Hematopoietic multipotent progenitor cell treated with erythropoietin and hydrocortisone succinate and interleukin-3 and kit ligand, for 15 days (in vitro differentiated cells): ENCODE measurements around the gene HBA1.
"Not testable (repeated sequence)": the region's sequence is repeated elsewhere in the genome, so short reads cannot be mapped to it uniquely, and the experiment has no call there.

Experiments used
- DNase-seq: peaks from one replicate; pipeline ENCODE4 v3.0.0-alpha.2; 2015; ENCODE audit warnings: low spot score

Gene HBA1

DNA sequence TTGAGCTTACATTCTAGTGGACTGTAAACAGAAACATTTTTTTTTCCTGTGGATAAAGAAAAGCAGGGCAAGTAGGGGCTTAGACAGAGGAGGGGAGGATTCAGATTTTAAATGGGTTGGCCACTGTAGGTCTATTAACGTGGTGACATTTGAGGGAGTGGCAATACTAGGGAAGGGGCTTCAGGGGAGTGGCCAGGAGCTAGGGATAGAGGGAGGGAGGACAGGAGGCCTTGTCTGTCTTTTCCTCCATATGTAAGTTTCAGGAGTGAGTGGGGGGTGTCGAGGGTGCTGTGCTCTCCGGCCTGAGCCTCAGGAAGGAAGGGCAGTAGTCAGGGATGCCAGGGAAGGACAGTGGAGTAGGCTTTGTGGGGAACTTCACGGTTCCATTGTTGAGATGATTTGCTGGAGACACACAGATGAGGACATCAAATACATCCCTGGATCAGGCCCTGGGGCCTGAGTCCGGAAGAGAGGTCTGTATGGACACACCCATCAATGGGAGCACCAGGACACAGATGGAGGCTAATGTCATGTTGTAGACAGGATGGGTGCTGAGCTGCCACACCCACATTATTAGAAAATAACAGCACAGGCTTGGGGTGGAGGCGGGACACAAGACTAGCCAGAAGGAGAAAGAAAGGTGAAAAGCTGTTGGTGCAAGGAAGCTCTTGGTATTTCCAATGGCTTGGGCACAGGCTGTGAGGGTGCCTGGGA, 17.2 kb upstream of the HBA1 start:
- peak; percentile 30 for DNase-seq

DNA sequence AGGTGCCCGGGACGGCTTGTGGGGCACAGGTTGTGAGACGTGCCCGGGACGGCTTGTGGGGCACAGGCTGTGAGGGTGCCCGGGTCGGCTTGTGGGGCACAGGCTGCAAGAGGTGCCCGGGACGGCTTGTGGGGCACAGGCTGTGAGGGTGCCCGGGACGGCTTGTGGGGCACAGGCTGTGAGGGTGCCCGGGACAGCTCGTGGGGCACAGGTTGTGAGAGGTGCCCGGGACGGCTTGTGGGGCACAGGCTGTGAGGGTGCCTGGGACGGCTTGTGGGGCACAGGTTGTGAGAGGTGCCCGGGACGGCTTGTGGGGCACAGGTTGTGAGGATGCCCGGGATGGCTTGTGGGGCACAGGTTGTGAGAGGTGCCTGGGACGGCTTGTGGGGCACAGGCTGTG, 16.2 kb upstream of the HBA1 start:
- not testable (repeated sequence) for DNase-seq

DNA sequence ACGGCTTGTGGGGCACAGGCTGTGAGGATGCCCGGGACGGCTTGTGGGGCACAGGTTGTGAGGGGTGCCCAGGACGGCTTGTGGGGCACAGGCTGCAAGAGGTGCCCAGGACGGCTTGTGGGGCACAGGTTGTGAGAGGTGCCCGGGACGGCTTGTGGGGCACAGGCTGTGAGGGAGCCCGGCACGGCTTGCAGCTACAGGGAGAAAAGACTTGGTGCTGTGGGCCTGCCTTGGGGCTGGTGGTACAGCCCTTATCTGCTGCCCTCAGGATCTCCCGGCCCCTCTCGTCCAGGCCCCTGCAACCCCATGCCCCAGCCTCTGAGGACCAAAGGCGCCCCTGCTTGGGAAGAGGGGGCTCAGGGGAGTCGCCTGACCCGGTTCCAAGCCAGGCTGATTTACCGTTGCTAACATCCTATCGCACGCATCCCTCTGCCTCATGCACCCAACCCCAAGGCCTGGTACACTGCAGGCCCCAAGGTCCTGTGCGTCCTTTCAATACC, 15.7 kb upstream of the HBA1 start:
- no peak for DNase-seq

DNA sequence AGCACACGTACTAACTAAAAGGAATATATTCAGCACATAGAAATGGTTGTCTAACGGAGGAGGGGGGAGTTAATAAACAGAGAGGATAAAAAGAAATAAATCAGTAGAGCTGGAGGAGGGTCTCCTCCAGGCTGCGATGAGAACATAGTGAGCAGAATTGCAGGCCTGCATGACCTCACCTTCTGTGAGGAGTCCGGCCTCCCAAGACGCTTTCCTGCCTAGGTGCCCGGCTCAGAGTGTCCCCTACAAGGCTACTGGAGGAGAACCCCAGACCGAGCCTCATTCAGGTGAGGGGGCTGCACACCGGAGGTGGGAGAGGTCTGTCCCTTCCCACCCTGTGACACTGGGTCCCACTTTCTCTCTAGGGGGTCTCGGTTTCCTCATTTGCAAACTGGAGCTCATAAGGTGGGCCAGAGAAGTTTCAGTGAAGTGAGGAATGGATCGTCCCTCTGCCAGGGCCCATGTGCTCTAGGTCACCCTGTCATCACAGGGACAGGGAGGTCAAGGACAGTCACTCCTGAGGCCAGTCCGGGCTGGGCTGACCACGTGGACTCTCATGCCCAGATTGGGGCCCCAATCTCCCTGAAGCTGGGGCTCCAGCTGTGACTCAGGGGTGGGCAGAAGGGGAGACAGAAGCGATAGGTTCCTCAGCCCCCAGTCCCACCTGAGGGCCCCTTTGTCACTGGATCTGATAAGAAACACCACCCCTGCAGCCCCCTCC, 14.0 kb upstream of the HBA1 start:
- no peak for DNase-seq

DNA sequence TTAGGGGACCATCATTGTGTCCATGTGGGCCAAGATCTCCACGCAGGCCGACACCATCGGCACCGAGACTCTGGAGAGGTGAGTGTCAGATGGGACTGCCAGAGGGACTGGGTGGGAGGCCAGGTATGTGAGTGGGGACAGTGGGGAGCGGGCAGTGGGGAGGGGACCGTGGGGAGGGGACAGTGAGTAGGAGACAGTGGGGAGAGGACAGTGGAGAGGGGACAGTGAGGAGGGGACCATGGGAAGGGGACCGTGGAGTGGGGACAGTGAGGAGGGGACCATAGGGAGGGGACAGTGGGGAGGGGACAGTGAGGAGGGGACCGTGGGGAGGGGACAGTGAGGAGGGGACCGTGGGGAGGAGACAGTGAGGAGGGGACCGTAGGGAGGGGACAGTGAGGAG, 13.3 kb upstream of the HBA1 start:
- DNase-seq: not testable (repeated sequence)

DNA sequence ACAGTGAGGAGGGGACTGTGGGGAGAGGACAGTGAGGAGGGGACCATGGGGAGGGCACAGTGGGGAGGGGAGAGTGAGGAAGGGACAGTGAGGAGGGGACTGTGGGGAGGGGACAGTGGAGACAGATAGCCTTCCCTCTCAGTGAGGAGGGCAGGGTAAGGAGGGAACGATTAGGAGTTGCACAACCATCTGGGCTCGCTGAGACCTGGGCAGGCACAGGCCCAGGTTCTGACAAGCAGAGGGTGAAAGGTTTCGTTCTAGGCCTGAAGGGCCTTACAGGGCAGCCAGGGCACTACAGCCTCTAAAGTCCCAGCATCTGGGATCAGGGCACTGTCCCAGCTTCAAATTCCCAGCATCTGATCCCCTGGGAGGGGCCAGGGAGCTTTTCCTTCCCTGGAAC, 12.8 kb upstream of the HBA1 start:
- DNase-seq: not testable (repeated sequence)

DNA sequence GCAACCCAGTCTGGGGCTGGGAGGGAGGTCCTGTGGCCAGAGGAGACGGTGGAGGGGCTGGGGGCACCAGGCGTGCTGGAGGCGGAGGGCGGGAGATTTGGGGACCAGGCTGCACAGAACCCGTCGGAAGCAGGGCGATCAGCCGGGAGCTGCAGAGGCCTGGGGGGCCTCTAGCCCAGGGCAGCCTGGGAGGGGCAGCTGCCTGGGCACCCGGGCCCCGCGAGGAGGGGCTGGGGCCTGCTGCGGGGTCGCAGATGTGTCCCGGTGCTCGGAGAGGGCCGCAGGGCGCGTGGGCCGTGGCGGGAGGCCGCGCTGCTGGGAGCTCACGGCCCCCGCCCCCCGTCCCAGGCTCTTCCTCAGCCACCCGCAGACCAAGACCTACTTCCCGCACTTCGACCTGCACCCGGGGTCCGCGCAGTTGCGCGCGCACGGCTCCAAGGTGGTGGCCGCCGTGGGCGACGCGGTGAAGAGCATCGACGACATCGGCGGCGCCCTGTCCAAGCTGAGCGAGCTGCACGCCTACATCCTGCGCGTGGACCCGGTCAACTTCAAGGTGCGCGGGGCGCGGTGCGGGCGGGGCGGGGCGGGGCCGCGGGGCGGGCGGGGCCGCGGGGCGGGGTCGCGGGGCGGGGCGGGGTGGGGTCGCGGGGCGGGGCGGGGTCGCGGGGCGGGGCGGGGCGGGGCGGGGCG, 12.2 kb upstream of the HBA1 start:
- DNase-seq: not testable (repeated sequence)

DNA sequence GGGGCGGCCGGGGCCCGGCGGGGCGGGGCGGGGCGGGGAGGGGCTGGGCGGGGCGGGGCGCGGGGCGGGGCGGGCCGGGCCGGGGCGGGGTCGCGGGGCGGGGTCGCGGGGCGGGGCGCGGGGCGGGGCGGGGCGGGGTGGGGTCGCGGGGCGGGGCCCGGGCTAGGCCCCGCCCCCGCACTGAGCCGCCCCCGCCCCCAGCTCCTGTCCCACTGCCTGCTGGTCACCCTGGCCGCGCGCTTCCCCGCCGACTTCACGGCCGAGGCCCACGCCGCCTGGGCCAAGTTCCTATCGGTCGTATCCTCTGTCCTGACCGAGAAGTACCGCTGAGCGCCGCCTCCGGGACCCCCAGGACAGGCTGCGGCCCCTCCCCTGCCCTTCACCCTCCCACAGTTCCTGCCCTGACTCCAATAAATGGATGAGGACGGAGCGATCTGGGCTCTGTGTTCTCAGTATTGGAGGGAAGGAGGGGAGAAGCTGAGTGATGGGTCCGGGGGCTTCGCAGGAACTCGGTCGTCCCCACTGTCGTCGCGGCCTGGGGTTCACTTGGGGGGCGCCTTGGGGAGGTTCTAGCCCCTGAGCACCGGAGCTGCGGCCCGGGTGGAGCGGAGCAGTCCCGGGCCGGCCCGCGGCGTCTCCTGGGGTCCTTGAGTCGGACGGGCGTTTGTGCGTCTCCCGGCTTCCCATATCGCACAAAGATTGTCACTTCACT, 11.5 kb upstream of the HBA1 start:
- DNase-seq: no peak

DNA sequence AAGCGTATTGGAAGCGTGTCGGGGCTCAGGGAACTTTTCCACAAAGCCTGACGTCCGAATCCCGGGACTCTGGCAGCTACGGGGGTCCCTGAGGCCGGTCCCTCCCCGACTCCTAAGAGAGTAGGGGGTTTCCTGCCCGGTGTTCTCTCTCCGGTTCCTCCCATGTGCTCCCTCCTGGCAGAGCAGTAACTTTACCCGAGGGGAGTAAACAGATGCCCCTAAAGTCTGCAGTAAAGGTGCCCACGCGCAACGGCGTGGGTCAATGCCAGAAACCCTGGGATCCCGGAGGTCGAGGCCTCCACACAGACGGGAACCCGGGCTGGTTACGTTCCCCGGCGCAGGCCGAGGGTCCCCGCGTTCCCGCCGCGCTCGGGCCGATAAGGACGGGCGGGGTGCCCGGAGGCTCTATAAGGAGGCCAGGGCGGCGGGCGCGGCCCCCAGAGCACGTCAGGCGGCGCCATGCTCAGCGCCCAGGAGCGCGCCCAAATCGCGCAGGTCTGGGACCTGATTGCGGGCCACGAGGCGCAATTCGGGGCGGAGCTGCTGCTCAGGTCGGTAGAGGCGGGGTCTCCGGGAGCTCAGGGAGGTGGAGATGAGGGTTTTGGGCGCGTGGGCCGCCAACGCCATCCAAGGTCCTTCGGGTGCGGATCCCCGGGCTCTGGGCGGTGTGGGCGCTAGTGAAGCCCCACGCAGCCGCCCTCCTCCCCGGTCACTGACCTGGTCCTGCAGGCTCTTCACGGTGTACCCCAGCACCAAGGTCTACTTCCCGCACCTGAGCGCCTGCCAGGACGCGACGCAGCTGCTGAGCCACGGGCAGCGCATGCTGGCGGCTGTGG, 10.7 kb upstream of the HBA1 start, which contains the start of gene HBM:
Gene HBM (plus strand): TSS at position 440 of the 836 bp plus-strand sequence. CDS start 20 bp downstream, at position 460.
- DNase-seq: peak; percentile 85

DNA sequence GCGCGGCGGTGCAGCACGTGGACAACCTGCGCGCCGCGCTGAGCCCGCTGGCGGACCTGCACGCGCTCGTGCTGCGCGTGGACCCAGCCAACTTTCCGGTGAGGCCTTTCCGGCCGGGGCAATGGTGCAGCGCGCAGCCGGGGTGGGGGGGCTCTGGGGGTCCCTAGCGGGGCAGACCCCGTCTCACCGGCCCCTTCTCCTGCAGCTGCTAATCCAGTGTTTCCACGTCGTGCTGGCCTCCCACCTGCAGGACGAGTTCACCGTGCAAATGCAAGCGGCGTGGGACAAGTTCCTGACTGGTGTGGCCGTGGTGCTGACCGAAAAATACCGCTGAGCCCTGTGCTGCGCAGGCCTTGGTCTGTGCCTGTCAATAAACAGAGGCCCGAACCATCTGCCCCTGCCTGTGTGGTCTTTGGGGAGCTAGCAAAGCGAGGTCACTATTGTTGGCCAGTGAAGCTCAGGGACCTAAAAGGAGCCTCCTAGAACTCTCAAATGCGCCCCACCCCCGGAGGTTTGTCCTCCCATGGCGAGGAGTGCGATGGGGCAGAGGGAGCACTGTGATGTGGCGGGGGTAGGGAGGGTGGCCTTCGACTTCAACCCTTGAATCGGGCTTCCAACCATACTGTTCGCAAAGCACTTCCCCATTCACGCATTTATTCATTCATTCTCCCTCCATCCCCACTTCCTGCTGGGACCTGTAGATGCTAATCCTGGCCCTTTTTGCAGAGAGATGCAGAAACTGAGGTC, 9.9 kb upstream of the HBA1 start:
- no peak for DNase-seq

DNA sequence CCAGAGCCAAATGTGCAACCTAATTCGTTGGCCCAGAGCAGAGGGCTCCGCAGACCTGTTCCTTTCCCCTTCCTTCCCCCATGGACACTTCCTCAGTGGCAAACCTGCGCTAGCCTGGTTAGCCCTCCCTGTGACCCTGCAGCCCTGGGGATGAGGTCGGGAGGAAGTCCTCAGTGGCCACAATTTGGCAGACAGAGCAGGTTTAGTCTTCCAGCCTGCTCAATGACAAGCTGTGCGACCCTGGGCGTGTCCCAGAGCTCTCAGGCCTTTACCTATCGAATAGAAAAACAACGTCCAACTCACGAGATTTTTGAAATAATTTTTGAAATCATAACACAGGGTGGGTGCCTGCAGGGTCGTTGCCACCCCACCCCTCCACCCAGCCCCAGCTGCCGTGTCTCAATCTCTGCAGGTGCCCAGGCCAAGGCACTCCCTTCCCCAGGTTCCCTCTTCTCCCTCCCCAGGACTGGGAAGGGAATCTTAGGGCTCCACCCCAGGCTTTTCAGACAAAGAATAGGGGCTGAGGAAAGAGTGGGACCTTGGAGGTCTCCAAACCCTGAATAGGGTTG, 9.3 kb upstream of the HBA1 start:
- peak; percentile 54 for DNase-seq

DNA sequence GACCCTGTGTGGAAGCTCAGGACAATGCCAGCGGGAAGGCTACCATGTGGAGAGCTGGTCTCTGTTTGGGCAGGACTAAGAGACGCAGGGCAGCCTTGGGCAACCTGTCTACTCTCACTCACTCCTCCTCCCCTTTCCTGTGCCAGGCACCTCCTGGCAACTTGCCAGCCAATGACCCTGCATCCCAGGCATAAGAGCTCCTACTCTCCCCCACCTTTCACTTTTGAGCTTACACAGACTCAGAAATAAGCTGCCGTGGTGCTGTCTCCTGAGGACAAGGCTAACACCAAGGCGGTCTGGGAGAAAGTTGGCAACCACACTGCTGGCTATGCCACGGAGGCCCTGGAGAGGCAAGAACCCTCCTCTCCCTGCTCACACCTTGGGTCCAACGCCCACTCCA, 8.1 kb upstream of the HBA1 start:
- peak; percentile 86 for DNase-seq

DNA sequence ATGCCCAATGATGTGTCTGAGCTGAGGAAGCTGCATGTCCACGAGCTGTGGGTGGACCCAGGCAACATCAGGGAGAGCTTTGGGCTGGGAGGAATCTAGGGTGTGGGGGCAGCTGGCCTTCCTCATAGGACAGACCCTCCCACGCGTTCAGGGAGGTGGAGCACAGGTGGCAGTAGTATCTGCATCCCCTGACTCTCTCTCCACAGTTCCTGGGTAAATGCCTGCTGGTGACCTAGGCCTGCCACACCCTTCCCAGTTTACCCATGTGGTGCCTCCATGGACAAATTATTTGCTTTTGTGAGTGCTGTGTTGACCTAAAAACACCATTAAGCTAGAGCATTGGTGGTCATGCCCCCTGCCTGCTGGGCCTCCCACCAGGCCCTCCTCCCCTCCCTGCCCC, 7.5 kb upstream of the HBA1 start:
- peak; percentile 56 for DNase-seq

DNA sequence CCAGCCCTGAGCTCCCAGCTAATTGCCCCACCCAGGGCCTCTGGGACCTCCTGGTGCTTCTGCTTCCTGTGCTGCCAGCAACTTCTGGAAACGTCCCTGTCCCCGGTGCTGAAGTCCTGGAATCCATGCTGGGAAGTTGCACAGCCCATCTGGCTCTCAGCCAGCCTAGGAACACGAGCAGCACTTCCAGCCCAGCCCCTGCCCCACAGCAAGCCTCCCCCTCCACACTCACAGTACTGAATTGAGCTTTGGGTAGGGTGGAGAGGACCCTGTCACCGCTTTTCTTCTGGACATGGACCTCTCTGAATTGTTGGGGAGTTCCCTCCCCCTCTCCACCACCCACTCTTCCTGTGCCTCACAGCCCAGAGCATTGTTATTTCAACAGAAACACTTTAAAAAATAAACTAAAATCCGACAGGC, 6.4 kb upstream of the HBA1 start:
- DNase-seq: peak; percentile 69

DNA sequence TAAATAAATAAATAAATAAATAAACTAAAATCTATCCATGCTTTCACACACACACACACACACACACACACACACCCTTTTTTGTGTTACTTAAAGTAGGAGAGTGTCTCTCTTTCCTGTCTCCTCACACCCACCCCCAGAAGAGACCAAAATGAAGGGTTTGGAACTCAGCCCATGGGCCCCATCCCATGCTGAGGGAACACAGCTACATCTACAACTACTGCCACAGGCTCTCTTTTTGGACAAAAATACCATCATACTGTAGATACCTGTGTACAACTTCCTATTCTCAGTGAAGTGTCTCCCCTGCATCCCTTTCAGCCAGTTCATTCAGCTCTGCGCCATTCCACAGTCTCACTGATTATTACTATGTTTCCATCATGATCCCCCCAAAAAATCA, 5.7 kb upstream of the HBA1 start:
- DNase-seq: peak; percentile 50

DNA sequence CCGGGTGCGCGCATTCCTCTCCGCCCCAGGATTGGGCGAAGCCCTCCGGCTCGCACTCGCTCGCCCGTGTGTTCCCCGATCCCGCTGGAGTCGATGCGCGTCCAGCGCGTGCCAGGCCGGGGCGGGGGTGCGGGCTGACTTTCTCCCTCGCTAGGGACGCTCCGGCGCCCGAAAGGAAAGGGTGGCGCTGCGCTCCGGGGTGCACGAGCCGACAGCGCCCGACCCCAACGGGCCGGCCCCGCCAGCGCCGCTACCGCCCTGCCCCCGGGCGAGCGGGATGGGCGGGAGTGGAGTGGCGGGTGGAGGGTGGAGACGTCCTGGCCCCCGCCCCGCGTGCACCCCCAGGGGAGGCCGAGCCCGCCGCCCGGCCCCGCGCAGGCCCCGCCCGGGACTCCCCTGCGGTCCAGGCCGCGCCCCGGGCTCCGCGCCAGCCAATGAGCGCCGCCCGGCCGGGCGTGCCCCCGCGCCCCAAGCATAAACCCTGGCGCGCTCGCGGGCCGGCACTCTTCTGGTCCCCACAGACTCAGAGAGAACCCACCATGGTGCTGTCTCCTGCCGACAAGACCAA, 4.0 kb upstream of the HBA1 start, which contains the start of gene HBA2:
Gene HBA2 (plus strand): TSS at position 503 of the 568 bp plus-strand sequence. CDS start 37 bp downstream, at position 540.
- not testable (repeated sequence) for DNase-seq

DNA sequence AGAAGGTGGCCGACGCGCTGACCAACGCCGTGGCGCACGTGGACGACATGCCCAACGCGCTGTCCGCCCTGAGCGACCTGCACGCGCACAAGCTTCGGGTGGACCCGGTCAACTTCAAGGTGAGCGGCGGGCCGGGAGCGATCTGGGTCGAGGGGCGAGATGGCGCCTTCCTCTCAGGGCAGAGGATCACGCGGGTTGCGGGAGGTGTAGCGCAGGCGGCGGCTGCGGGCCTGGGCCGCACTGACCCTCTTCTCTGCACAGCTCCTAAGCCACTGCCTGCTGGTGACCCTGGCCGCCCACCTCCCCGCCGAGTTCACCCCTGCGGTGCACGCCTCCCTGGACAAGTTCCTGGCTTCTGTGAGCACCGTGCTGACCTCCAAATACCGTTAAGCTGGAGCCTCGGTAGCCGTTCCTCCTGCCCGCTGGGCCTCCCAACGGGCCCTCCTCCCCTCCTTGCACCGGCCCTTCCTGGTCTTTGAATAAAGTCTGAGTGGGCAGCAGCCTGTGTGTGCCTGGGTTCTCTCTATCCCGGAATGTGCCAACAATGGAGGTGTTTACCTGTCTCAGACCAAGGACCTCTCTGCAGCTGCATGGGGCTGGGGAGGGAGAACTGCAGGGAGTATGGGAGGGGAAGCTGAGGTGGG, 3.1 kb upstream of the HBA1 start:
- DNase-seq: peak; percentile 67

DNA sequence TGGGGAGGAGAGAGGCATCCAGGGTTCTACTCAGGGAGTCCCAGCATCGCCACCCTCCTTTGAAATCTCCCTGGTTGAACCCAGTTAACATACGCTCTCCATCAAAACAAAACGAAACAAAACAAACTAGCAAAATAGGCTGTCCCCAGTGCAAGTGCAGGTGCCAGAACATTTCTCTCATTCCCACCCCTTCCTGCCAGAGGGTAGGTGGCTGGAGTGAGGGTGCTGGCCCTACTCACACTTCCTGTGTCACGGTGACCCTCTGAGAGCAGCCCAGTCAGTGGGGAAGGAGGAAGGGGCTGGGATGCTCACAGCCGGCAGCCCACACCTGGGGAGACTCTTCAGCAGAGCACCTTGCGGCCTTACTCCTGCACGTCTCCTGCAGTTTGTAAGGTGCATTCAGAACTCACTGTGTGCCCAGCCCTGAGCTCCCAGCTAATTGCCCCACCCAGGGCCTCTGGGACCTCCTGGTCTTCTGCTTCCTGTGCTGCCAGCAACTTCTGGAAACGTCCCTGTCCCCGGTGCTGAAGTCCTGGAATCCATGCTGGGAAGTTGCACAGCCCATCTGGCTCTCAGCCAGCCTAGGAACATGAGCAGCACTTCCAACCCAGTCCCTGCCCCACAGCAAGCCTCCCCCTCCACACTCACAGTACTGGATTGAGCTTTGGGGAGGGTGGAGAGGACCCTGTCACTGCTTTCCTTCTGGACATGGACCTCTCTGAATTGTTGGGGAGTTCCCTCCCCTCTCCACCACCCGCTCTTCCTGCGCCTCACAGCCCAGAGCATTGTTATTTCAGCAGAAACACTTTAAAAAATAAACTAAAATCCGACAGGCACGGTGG, 2.3 kb upstream of the HBA1 start:
- DNase-seq: peak; percentile 92
